ES-I3 (cell line): Measurements from ENCODE around the gene GDA.

ENCODE experiments used
- H3K36me3 ChIP-seq: 2 replicates; pipeline ENCODE4 v1.6.1; 2013; ENCODE audit warnings: mild to moderate bottlenecking, low read length, control low read depth, moderate library complexity; ENCODE audit not compliant: insufficient read depth
- H3K4me1 ChIP-seq: 2 replicates; pipeline ENCODE4 v1.6.1; 2013; ENCODE audit warnings: mild to moderate bottlenecking, control low read depth, low read length; ENCODE audit not compliant: insufficient read depth
- H3K9ac ChIP-seq: 2 replicates; pipeline ENCODE4 v1.6.1; 2013; ENCODE audit warnings: low read depth, mild to moderate bottlenecking, low read length, moderate library complexity
- H3K9me3 ChIP-seq: 2 replicates; pipeline ENCODE4 v1.6.1; 2013; ENCODE audit warnings: mild to moderate bottlenecking, low read length, moderate library complexity; ENCODE audit not compliant: control insufficient read depth, insufficient read depth

The GDA gene

GRCh38 chr9:72139226-72139625 is 10.0 kb upstream of the GDA start:
- no peaks in the 10 kb centered on the region for H3K4me1 ChIP-seq
- no peaks in the 10 kb centered on the region for H3K9me3 ChIP-seq
- H3K9ac ChIP-seq, result no peak overlapping the region
- no peaks in the 10 kb centered on the region for H3K36me3 ChIP-seq

- Histone ChIP-seq H3K9ac (no peak overlapping the region), H3K9me3 (no peaks in the 10 kb centered on the region), H3K4me1 (no peaks in the 10 kb centered on the region), H3K36me3 (no peaks in the 10 kb centered on the region)
Observed at GRCh38 chr9:72140586-72140985, 8.7 kb upstream of the GDA start.

GRCh38 chr9:72141484-72141883 is 7.8 kb upstream of the GDA start:
- H3K36me3 ChIP-seq, result no peaks in the 10 kb centered on the region
- H3K4me1 ChIP-seq, result no peaks in the 10 kb centered on the region
- H3K9me3 ChIP-seq, result no peaks in the 10 kb centered on the region
- no peak overlapping the region for H3K9ac ChIP-seq

GRCh38 chr9:72144756-72145492 is 4.3 kb upstream of the GDA start:
- H3K9me3 ChIP-seq, result no peaks in the 10 kb centered on the region
- no peak overlapping the region for H3K9ac ChIP-seq
- no peaks in the 10 kb centered on the region for H3K4me1 ChIP-seq

GRCh38 chr9:72145733-72146505 is 3.3 kb upstream of the GDA start:
- no peak overlapping the region for H3K9ac ChIP-seq
- H3K4me1 ChIP-seq, result no peaks in the 10 kb centered on the region
- H3K9me3 ChIP-seq, result no peaks in the 10 kb centered on the region
- H3K36me3 ChIP-seq, result no peaks in the 10 kb centered on the region

More at GRCh38 chr9:72144756-72145492, 4.3 kb upstream of the GDA start:
- H3K36me3 ChIP-seq, result no peaks in the 10 kb centered on the region

GRCh38 chr9:72147676-72148075 is 1.6 kb upstream of the GDA start:
- Histone ChIP-seq H3K4me1 (no peaks in the 10 kb centered on the region), H3K9ac (no peak overlapping the region), H3K36me3 (no peaks in the 10 kb centered on the region), H3K9me3 (no peaks in the 10 kb centered on the region)

- H3K4me1 ChIP-seq, result no peaks in the 10 kb centered on the region
- H3K9ac ChIP-seq, result peak overlapping the region; percentile 58; the same call in 1 of the 2 replicates
- H3K9me3 ChIP-seq, result no peaks in the 10 kb centered on the region
- no peaks in the 10 kb centered on the region for H3K36me3 ChIP-seq
Observed at GRCh38 chr9:72150127-72150526, 887 bp downstream of the GDA start.

GRCh38 chr9:72150661-72151060 is 1.4 kb downstream of the GDA start:
- Histone ChIP-seq H3K4me1 (no peaks in the 10 kb centered on the region), H3K9me3 (no peaks in the 10 kb centered on the region), H3K9ac (no peak overlapping the region), H3K36me3 (no peaks in the 10 kb centered on the region)

GRCh38 chr9:72151104-72151503 is 1.9 kb downstream of the GDA start:
- H3K9me3 ChIP-seq, result no peaks in the 10 kb centered on the region
- no peaks in the 10 kb centered on the region for H3K4me1 ChIP-seq
- no peaks in the 10 kb centered on the region for H3K36me3 ChIP-seq
- H3K9ac ChIP-seq, result no peak overlapping the region

- no peak overlapping the region for H3K9ac ChIP-seq
- H3K9me3 ChIP-seq, result no peaks in the 10 kb centered on the region
- no peaks in the 10 kb centered on the region for H3K4me1 ChIP-seq
- no peaks in the 10 kb centered on the region for H3K36me3 ChIP-seq
Observed at GRCh38 chr9:72154468-72155285, 5.4 kb downstream of the GDA start.

GRCh38 chr9:72155301-72155700 is 6.1 kb downstream of the GDA start:
- Histone ChIP-seq H3K9me3 (no peaks in the 10 kb centered on the region), H3K36me3 (no peaks in the 10 kb centered on the region)

GRCh38 chr9:72156586-72156985 is 7.3 kb downstream of the GDA start:
- Histone ChIP-seq H3K36me3 (no peaks in the 10 kb centered on the region), H3K9me3 (no peaks in the 10 kb centered on the region), H3K4me1 (no peaks in the 10 kb centered on the region), H3K9ac (no peak overlapping the region)

More at GRCh38 chr9:72155301-72155700, 6.1 kb downstream of the GDA start:
- Histone ChIP-seq H3K4me1 (no peaks in the 10 kb centered on the region), H3K9ac (no peak overlapping the region)

- H3K9ac ChIP-seq, result no peak overlapping the region
- H3K36me3 ChIP-seq, result no peaks in the 10 kb centered on the region
- no peaks in the 10 kb centered on the region for H3K4me1 ChIP-seq
- H3K9me3 ChIP-seq, result no peaks in the 10 kb centered on the region
Observed at GRCh38 chr9:72158680-72159079, 9.4 kb downstream of the GDA start.

GRCh38 chr9:72160446-72161123 is 11.3 kb downstream of the GDA start:
- Histone ChIP-seq H3K9ac (no peak overlapping the region), H3K9me3 (no peaks in the 10 kb centered on the region), H3K4me1 (no peaks in the 10 kb centered on the region), H3K36me3 (no peaks in the 10 kb centered on the region)
